ENCODE results near the gene PRODH.
A peak's percentile ranks its signal among the peaks of the same experiment; 100 is the strongest.
"Not testable (repeated sequence)": the region's sequence is repeated elsewhere in the genome, so short reads cannot be mapped to it uniquely, and the experiment has no call there.

PRODH gene

GRCh38 chr22:18967391-18968010 lies 31.4 kb upstream of the PRODH start:
- DNase-seq, result peak; percentile 6

- no peak for DNase-seq
Observed at GRCh38 chr22:18966748-18967147, 30.7 kb upstream of the PRODH start.

GRCh38 chr22:18965526-18966421 lies 29.7 kb upstream of the PRODH start:
- DNase-seq, result no peak

GRCh38 chr22:18964501-18965265 lies 28.6 kb upstream of the PRODH start:
- DNase-seq, result not testable (repeated sequence)

GRCh38 chr22:18964051-18964450 lies 28.0 kb upstream of the PRODH start:
- DNase-seq, result not testable (repeated sequence)

GRCh38 chr22:18962308-18962635 lies 26.2 kb upstream of the PRODH start:
- no peak for DNase-seq

GRCh38 chr22:18961632-18962307 lies 25.7 kb upstream of the PRODH start:
- DNase-seq, result not testable (repeated sequence)

DNA sequence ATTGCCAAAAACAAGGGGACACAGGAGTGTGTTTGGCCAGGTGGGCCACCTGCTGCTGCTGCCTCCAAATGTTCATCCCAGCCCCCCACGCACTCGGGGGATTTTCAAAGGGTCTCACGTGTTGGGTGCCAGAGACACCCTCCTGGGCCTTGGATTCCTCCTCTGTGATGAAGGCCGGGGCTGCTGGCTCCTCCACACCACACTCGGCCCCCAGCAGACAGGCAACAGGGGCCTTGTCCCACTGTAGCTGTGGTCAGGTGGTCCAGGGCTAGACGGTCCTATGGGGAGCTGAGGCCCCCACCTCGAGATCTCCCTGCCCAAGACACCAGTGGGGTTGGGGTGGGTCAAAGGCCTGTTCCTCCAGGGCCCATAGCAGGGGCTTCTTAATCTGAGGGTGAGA lies 25.1 kb upstream of the PRODH start:
- not testable (repeated sequence) for DNase-seq

GRCh38 chr22:18960166-18960820 lies 24.2 kb upstream of the PRODH start:
- not testable (repeated sequence) for DNase-seq

- not testable (repeated sequence) for DNase-seq
Observed at GRCh38 chr22:18959741-18960140, 23.6 kb upstream of the PRODH start.

- DNase-seq, result not testable (repeated sequence)
Observed at GRCh38 chr22:18959266-18959665, 23.2 kb upstream of the PRODH start.

GRCh38 chr22:18958738-18959137 lies 22.6 kb upstream of the PRODH start:
- not testable (repeated sequence) for DNase-seq

GRCh38 chr22:18958321-18958705 lies 22.2 kb upstream of the PRODH start:
- not testable (repeated sequence) for DNase-seq

DNA sequence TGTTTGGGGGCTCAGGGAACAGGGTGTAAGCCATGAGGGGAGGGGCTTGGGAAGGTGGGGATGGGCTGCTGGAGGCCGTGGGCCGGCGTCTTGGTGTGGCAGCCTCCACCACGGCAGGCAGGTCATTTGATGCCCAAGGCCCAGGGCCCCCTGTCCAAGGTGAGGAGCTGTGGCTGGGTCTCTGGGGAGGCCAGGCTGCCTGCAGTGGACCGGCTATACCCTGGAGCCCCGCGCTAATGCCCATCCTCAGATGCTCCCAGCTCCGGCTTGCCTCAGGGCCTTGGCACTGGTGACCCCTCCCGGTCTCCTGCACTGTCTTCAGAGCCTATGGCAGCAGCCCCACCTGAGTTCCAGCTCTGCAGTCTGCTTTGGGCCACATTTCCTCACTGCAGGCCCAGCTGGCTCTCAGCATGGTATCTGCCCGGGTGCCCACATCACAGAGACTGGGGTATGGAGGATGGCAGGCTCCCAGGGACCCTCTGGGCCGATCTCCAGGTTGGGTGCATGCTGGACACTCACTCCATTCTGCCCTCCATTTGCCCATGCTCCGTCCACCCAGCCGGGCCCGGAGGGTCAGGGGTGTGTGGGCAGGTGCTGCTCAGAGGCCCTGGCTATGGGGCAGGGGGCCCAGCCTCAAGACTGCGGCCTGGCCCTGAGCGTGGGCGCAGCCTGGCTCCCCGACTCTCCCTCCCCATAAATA lies 21.7 kb upstream of the PRODH start:
- DNase-seq, result not testable (repeated sequence)

DNA sequence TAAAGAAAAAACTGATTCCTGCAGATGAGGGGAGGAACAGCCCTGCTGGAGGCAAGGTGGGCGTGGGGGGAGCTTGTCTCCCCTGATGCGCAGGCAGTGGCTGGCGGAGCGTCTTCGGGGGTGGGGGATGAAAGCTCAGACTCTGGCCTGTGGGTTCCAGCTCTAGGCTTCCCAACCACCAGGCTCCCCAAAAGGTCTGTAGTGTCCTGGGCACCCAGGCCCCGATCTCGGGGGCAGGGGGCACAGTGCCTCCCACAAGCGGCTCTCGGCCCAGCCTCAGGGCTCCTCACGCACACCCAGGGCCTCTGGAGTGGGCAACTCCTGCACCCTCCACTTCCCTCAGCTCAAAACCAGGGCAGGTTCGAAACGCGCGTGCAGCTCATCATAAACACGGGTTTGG lies 20.9 kb upstream of the PRODH start:
- DNase-seq, result not testable (repeated sequence)

GRCh38 chr22:18956121-18956895 lies 20.2 kb upstream of the PRODH start:
- DNase-seq, result not testable (repeated sequence)

DNA sequence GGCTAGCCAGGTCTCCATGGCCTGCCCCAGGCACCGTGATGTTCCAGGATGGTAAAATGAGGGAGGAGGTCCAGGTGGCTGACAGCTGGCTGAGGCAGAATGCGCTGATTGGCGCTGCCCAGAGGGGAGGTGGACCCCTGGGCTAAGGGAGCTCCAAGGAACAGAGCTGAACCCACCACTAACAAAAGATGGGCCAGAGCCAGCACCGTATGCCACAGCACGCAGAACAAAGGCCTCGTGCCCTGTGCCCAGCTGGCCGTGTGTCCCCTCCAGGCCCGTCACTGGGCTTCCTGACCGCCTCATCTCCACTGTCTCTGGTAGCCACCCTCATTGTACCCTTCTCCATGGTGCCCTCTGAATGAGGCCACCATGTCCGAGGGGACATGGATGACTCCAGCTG lies 19.6 kb upstream of the PRODH start:
- DNase-seq, result no peak

DNA sequence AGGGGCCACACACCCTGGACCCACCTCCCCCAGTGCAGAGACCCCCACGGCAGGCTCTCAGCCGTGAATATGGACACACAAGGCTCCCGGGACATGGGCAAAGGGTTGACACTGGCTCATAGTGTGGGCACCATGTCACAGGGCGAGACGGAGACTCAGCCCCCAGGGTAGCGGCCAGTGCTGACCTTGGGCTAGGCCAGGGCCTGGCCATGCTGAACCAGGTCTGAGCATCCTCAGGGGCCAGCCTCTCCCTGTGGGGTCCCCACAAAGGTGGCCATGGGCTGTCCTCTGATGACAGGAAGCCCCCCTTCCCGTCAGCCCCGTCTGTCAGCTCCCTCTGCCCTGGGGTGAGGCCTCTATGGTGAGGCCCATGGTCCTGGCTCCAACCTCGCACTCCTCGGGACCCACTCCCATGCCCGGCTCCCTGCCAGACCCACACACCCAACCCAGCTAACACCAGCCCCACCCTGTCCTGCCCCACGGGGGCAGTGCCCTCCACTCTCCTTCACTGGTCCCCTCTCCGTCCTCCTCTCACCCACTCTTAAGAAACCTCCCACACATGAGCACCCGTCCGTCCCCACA lies 19.0 kb upstream of the PRODH start:
- no peak for DNase-seq

DNA sequence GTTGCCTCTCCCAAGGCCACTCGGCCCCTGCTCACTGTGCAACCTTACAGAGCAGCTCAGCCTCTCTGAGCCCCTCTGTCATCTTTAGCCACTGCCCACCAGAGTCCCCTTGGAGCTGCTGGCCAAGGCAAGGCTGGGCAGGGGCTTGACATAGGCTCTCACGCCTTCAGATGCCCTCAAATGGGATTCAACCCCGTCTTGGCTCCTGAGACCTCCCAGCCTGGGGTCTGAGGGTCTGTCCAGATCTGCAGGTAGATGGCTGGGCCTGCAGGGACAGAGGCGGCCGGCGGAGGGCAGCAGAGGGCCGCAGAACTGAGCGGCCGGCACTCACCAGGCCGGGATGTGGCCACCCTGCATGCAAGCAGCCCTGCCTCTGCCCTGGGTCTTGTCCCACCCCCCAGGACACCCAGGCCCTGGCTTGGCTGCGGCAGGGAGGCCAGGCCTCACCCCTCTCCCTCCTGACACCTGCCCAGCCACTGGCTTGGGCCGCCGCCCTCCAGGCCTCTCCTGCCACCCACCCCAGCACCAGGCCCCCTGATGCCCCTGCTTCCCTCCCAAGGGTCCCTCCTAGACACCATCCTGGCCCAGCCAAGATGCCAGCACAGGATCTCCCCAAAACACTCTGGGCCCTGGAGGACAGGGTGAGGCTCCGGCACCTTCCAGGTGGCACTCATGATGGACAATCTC lies 18.4 kb upstream of the PRODH start:
- peak; percentile 46 for DNase-seq

- not testable (repeated sequence) for DNase-seq
Observed at GRCh38 chr22:18953128-18953527, 17.0 kb upstream of the PRODH start.
